ENCODE data around the gene CDH15.

The CDH15 gene

DNA sequence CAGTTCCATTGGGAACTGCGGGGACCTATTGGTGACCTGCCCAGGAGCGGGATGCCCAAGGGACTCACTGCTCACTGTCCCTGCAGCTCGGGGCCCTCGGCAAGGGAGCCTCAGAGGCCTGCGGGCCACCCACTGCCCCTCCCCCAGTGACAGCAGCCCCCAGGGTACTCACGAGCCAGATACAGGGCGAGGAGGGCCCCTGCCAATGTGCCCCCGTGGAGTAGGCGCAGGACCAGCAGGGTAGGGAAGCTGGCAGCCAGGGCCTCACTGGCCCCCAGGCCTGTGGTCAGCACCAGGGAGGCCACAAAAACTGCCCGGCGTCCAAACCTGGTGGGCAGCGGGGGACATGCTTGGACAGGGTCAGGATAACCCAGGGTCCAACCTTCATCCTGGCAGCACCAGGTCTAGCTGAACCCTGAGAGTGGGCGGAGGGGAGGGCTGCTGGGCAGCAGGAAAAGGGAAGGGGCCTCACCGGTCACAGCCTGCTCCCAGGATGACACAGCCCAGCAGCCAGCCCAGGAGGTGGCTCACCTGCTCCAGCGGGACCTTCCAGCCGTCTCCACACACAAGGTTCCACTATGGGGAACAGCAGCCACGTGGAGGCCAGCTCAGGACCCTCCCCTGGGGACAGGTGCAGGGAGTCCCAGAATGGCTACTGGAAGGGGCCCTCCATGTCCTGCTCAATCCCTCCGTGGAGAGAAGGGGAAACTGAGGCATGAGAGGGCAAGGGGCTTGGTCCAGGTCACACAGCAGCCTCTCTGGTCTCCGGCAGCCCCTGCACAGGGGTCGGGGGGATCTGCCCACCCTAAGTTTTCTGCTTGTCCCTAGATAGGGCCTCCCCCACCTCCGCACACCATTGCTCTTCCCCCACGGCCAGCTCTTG is 27.9 kb downstream of the CDH15 start:
- no peak for DNase-seq (ENCODE audit: low read depth in 2 of 2)

DNA sequence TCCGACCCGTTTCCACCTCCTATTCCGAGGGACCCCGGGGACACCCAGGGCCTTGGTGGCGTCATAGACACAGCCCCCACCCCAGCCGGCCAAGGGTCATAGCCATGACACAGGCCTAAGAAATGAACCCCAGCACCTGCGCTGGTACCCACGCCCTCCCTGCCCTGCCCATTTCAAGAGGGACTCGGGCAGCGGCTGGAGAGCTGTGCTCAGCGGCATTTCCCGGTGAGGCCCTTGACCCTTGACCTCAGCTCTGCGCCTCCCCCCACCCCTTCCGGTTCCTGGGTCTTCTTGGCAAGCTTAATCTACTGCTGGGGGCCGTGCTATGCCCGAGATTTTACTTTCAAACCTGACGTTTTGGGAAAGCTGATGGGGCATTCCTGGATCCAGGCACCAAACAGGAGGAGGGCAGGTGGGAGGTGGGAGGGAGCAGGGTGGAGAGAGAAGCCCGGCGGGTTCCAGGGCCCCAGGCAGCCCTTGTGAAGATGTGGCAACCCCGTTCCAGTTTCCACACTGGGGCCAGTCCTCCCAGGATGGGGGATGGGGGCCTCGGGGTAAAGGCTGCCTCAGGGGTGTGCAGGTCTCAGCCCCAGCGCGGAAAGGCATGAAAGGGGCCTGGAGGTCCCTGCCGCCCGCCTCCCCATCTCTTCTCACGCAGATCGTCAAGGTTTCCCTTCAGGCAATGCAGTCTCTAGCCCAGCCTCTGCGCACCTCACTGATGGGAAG is 28.7 kb downstream of the CDH15 start, which contains the start of gene SLC22A31:
Gene SLC22A31 (minus strand): TSS at position 414 of the 726 bp plus-strand sequence. CDS start 36 bp downstream, at position 378.
- no peak for DNase-seq (ENCODE audit: low read depth in 2 of 2)

DNA sequence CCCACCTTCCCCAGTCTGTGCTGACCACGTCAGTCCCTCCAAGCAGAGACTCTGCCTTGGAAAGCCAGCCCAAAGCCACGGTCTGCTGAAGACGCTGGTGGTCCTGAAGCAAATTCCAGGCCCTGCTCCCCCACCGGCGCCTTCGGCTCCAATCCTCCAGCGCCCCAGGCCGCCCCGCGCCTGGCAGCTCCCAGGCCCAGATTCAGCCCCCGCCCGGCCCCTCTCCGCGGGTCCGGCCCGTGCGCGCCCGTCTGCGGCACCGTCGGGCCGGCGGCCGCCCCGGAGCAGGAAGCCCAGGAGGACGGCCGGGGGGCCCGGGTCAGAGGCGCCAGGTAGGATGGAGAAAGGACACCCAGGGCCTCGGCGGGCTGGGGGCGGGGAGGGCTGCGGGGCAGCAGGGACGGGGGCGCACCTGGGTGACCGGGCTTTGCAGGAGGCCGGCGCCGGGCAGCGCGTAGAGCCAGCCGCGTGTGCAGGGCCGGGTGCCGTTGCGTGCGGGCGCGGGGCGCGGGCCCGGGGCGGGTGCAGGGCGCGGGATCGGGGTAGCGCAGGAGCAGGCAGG is 29.4 kb downstream of the CDH15 start:
- no peak for DNase-seq (ENCODE audit: low read depth in 2 of 2)

GRCh38 chr16:89201439-89202377 is 30.2 kb downstream of the CDH15 start:
- peak; percentile 55 to 74 for DNase-seq (ENCODE audit: low read depth in 2 of 2)

GRCh38 chr16:89202422-89203215 is 31.1 kb downstream of the CDH15 start:
- DNase-seq (ENCODE audit: low read depth in 2 of 2): no peak

DNA sequence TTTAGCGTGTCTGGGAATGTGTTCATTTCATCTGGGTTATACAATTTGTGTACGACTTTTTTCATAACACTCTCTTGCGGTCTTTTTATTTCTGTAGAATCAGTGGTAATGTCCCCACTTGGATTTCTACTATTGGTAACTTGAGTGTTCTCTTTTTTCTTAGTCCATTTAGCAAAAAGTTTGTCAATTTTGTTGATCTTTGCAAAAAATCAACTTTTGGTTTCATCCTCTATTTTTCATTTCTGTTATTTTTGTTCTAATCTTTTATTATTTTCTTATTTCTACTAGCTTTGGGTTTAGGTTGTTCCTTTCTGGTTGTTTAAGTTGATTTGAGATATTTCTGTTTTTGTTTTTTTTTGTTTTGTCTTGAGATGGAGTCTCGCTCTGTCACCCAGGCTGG is 36.4 kb downstream of the CDH15 start:
- no peak for DNase-seq (ENCODE audit: low read depth in 2 of 2)

- no peak for DNase-seq (ENCODE audit: low read depth in 2 of 2)
Measured at GRCh38 chr16:89209522-89210044, 38.0 kb downstream of the CDH15 start.

- no peak for DNase-seq (ENCODE audit: low read depth in 2 of 2)
Measured at GRCh38 chr16:89210165-89210903, 38.8 kb downstream of the CDH15 start.

GRCh38 chr16:89210904-89211515 is 39.5 kb downstream of the CDH15 start:
- no peak for DNase-seq (ENCODE audit: low read depth in 2 of 2)

GRCh38 chr16:89216315-89217137 is 45.0 kb downstream of the CDH15 start:
- peak; percentile 50 to 59 for DNase-seq (ENCODE audit: low read depth in 2 of 2)

DNA sequence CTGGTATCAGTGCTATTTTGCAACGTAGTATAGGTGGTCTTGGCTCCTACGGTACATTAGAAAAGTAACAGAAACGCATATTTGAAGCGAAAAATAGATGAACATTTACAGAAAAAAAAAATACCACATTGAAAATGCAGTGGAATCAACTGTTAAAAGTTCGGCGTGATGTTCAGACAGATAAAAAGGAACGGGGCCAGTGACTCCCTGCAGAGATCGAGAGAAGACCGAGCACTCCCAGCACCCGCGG is 45.5 kb downstream of the CDH15 start:
- no peak for DNase-seq (ENCODE audit: low read depth in 2 of 2)

DNA sequence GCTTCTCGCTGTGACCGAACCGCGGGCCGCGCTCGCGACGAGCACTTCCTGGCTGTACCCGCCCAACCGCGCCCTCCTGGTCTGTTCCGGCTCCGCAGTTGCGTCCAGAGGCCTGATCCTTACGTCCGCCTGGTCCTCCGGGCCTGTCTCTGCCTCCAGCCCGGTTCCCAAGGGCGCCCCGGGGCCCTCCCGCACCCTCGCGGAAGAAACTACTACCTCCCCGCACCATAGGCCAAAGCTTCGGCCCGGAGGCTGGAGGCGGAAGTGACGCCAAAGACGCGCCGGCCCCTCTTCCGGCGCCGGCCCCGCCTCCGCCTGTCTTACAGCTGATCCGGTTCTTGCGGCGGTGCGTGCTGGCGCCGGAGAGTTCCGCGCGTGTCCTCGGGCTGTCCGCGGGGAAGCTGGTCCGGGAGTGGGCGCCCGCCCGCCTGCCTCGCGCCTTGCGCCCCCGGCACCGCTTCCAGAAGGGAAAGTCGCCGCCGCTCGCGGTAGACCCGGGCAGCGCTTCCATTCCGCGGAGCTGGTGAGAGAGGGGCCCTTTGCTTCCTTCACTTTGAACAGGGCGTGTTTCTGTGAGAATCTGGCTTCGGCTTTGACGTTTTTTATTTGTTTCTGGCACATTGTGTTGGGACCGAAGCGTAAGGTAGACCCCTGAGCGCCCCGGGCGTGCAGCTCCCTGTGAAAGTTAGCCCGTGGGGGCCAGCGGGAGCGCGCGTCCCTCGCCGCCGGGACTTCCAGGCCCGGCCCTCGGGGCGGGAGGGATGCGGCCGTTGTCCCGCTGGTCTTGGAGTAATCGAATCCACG is 46.0 kb downstream of the CDH15 start, which contains the start of gene ZNF778:
Gene ZNF778 (plus strand): TSS at position 316 of the 804 bp plus-strand sequence. CDS start 3,425 bp downstream, outside the sequence.
- DNase-seq (ENCODE audit: low read depth in 2 of 2): peak; percentile 49 to 52

- DNase-seq (ENCODE audit: low read depth in 2 of 2): no peak
Measured at GRCh38 chr16:89219365-89219764, 47.8 kb downstream of the CDH15 start.

- DNase-seq (ENCODE audit: low read depth in 2 of 2): no peak
Measured at GRCh38 chr16:89221604-89222003, 50.1 kb downstream of the CDH15 start.

DNA sequence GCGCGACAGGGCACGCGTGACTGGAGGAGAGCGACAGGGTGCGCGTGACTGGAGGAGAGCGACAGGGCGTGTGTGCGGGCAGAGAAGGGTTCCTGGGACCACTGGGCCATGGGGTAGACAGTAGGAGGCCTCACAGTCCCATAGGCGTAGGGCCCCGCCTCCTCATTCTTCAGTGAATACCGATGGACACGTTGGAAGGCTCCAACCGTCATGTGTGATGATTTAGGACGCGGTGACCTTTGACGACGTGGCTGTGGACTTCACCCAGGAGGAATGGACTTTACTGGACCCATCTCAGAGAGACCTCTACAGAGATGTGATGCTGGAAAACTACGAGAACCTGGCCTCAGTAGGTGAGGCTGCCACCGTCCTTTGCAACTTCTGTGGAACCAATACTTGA is 51.4 kb downstream of the CDH15 start:
- DNase-seq (ENCODE audit: low read depth in 2 of 2): no peak

- DNase-seq (ENCODE audit: low read depth in 2 of 2): no peak
Measured at GRCh38 chr16:89224665-89225064, 53.1 kb downstream of the CDH15 start.

- no peak for DNase-seq (ENCODE audit: low read depth in 2 of 2)
Measured at GRCh38 chr16:89230255-89230654, 58.7 kb downstream of the CDH15 start.

DNA sequence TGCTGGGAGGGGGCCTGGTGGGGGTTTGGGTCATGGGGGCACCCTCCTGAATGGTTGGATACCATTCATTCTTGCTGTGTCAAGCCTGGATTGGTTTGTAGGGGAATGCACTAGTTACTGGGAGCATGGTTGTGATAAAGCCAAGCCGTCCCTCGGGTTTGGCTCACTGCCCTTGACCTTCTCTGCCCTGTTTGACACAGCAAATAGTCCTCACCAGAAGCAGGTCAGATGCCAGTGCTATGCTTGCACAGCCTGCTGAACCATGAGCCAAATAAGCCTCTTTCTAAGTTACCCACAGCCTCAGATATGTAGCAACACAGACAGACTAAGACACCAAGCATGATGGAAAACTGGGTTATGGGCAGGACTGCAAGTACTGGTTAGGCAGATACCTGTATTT is 60.6 kb downstream of the CDH15 start:
- DNase-seq (ENCODE audit: low read depth in 2 of 2): no peak
